ENCODE data around the gene NXPH4. TPM values are rescaled to one million over a fixed set of nuclear protein-coding genes. Genes with fewer than 3 reads are reported as not detected.
A peak's percentile ranks its signal among the peaks of the same experiment; 100 is the strongest.

Gene NXPH4
- total and polyA plus RNA-seq, 4 experiments from 2014 or later = not detected

DNA sequence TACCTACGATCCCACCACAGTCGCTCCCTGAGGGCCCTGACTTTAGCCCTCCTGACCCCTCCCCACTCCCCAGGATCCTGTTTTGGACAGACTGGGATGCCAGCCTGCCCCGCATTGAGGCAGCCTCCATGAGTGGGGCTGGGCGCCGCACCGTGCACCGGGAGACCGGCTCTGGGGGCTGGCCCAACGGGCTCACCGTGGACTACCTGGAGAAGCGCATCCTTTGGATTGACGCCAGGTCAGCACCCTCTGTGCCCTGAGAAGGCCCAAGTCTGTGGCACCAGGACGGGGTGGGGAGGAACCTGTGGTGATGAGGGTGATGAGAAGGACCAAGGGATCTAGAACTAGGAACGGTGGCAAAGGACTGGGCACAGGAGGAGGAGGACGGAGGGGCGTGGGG, 39.2 kb upstream of the NXPH4 start:
- H3K27me3 Mint-ChIP-seq = no peaks in the 10 kb centered on the region
- peak in 1 of 5 donors; percentile 30 for DNase-seq
- POLR2A ChIA-PET (ENCODE audit: partially characterized antibody) = no interaction called here
- Histone ChIP-seq H3K36me3 (ENCODE audit: insufficient read depth, low read length) (no peaks in the 10 kb centered on the region), H3K4me1 (ENCODE audit: insufficient read depth, low read length) (no peaks in the 10 kb centered on the region), H3K27ac (ENCODE audit: low read depth, low read length) (no peak overlapping the region), H3K9me3 (ENCODE audit: control insufficient read depth in 1 of 2, low read length in 2 of 2) (no peaks in the 10 kb centered on the region), H3K27me3 (ENCODE audit: insufficient read depth, low read length) (no peaks in the 10 kb centered on the region), H3K4me3 (ENCODE audit: low read length in 2 of 2) (no peak overlapping the region)
- CTCF ChIA-PET (ENCODE audit: partially characterized antibody) = interaction anchor here (0.7 to 8.3 kb wide), 2 partner anchors 53 to 630 kb away, joined by 3 to 131 read pairs; partner anchors contain the start of gene LRP1
- intact Hi-C loops (cut with micrococcal nuclease) = no loop called here
- H3K4me3 Mint-ChIP-seq = no peak overlapping the region
- no peak overlapping the region for H3K27ac Mint-ChIP-seq
- H3K4me1 Mint-ChIP-seq = peaks cover 0 to 5% (median 3%) of the 10 kb centered on the region in 4 donors
- H3K9me3 Mint-ChIP-seq = no peaks in the 10 kb centered on the region
- H3K36me3 Mint-ChIP-seq = no peaks in the 10 kb centered on the region

DNA sequence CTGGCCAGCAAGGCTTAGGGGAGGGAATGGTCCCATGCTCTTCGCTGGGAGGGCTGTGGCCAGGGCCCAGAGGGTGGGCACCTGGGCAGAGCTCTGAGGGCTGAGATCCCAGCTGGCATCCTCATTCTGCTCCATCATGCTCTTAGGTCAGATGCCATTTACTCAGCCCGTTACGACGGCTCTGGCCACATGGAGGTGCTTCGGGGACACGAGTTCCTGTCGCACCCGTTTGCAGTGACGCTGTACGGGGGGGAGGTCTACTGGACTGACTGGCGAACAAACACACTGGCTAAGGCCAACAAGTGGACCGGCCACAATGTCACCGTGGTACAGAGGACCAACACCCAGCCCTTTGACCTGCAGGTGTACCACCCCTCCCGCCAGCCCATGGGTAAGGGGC, 38.4 kb upstream of the NXPH4 start:
- Histone ChIP-seq H3K27ac (ENCODE audit: low read depth, low read length) (no peak overlapping the region), H3K36me3 (ENCODE audit: insufficient read depth, low read length) (no peaks in the 10 kb centered on the region), H3K4me1 (ENCODE audit: insufficient read depth, low read length) (no peaks in the 10 kb centered on the region), H3K4me3 (ENCODE audit: low read length in 2 of 2) (no peak overlapping the region), H3K27me3 (ENCODE audit: insufficient read depth, low read length) (no peaks in the 10 kb centered on the region), H3K9me3 (ENCODE audit: control insufficient read depth in 1 of 2, low read length in 2 of 2) (no peaks in the 10 kb centered on the region)
- Mint-ChIP-seq H3K27me3 (peaks cover 0 to 2% of the 10 kb centered on the region in 2 donors), H3K4me1 (peaks cover 2 to 12% (median 5%) of the 10 kb centered on the region in 4 donors), H3K36me3 (no peaks in the 10 kb centered on the region), H3K27ac (no peak overlapping the region), H3K9me3 (no peaks in the 10 kb centered on the region), H3K4me3 (no peak overlapping the region)
- ChIA-PET CTCF (ENCODE audit: partially characterized antibody) (interaction anchor here (11.8 kb wide), 1 partner anchor 53 kb away, joined by 207 read pairs; the partner anchor contains the start of gene LRP1), POLR2A (ENCODE audit: partially characterized antibody) (no interaction called here)
- DNase-seq = peak in 1 of 5 donors; percentile 16
- intact Hi-C loops (cut with micrococcal nuclease) = no loop called here

DNA sequence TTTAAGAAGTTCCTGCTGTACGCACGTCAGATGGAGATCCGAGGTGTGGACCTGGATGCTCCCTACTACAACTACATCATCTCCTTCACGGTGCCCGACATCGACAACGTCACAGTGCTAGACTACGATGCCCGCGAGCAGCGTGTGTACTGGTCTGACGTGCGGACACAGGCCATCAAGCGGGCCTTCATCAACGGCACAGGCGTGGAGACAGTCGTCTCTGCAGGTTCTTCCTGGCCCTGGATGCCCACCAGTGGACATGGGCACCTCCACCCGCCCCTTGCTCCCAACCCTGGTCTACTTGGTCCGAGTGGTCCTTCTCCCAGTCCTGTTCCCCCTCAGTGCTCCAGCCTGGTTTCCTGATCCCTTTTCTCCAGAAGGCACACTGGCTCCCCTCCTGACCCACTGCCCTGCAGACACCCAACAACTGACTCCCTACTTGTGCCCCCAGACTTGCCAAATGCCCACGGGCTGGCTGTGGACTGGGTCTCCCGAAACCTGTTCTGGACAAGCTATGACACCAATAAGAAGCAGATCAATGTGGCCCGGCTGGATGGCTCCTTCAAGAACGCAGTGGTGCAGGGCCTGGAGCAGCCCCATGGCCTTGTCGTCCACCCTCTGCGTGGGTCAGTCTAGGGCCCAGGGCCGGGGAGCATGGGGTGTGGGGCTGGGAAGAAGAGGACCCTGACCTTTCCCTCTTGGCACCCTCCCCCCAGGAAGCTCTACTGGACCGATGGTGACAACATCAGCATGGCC, 37.1 kb upstream of the NXPH4 start:
- DNase-seq = peak in 1 of 5 donors; percentile 23
- CTCF ChIA-PET (ENCODE audit: partially characterized antibody) = interaction anchor here (0.9 to 11.8 kb wide), 3 partner anchors 54 to 431 kb away, joined by 3 to 207 read pairs (median 3); partner anchors contain the start of gene LRP1
- Mint-ChIP-seq H3K4me3 (no peak overlapping the region), H3K4me1 (peaks cover 2 to 12% (median 5%) of the 10 kb centered on the region in 4 donors), H3K27me3 (peaks cover 0 to 2% of the 10 kb centered on the region in 2 donors), H3K9me3 (no peaks in the 10 kb centered on the region), H3K36me3 (no peaks in the 10 kb centered on the region), H3K27ac (no peak overlapping the region)
- no peaks in the 10 kb centered on the region for H3K9me3 ChIP-seq (ENCODE audit: control insufficient read depth in 1 of 2, low read length in 2 of 2)
- no peaks in the 10 kb centered on the region for H3K27me3 ChIP-seq (ENCODE audit: insufficient read depth, low read length)
- intact Hi-C loops (cut with micrococcal nuclease) = loop anchor here (5.0 kb wide), 1 partner anchor 172 kb away; the partner anchor contains the start of gene ZBTB39
- H3K4me3 ChIP-seq (ENCODE audit: low read length in 2 of 2) = no peak overlapping the region
- no peaks in the 10 kb centered on the region for H3K4me1 ChIP-seq (ENCODE audit: insufficient read depth, low read length)
- POLR2A ChIA-PET (ENCODE audit: partially characterized antibody) = no interaction called here
- H3K36me3 ChIP-seq (ENCODE audit: insufficient read depth, low read length) = no peaks in the 10 kb centered on the region
- no peak overlapping the region for H3K27ac ChIP-seq (ENCODE audit: low read depth, low read length)

DNA sequence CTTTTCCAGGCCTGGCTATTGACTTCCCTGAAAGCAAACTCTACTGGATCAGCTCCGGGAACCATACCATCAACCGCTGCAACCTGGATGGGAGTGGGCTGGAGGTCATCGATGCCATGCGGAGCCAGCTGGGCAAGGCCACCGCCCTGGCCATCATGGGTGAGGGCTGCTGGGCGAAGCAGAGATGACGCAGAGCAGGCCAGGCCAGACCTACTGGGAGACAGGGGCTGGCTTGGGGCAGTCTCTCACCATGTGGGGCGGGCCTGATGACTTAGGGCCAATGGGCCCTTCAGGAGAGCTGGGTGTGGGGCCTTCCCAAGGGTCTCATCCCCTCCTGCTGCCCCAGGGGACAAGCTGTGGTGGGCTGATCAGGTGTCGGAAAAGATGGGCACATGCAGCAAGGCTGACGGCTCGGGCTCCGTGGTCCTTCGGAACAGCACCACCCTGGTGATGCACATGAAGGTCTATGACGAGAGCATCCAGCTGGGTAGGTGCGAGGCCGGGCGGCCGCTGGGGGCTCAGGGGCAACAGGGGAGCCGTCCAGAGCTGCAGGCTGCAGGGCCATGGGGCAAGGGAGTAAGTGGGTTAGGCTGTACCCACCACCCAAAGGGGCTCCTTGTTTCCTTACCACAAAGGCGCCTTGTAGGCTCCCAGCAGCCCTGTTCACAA, 36.1 kb upstream of the NXPH4 start:
- H3K27me3 ChIP-seq (ENCODE audit: insufficient read depth, low read length) = no peaks in the 10 kb centered on the region
- intact Hi-C loops (cut with micrococcal nuclease) = loop anchor here (5.0 kb wide), 1 partner anchor 173 kb away; the partner anchor contains the start of gene ZBTB39
- no peak overlapping the region for H3K27ac ChIP-seq (ENCODE audit: low read depth, low read length)
- Mint-ChIP-seq H3K36me3 (no peaks in the 10 kb centered on the region), H3K27ac (no peak overlapping the region), H3K4me3 (no peak overlapping the region), H3K4me1 (peaks cover 2 to 12% (median 5%) of the 10 kb centered on the region in 4 donors), H3K27me3 (peaks cover 0 to 2% of the 10 kb centered on the region in 2 donors), H3K9me3 (no peaks in the 10 kb centered on the region)
- peak in 1 of 5 donors; percentile 22 for DNase-seq
- CTCF ChIA-PET (ENCODE audit: partially characterized antibody) = interaction anchor here (0.9 to 11.8 kb wide), 5 partner anchors 9 to 432 kb away, joined by 3 to 207 read pairs (median 5); partner anchors contain the start of gene LRP1
- H3K4me3 ChIP-seq (ENCODE audit: low read length in 2 of 2) = no peak overlapping the region
- H3K36me3 ChIP-seq (ENCODE audit: insufficient read depth, low read length) = no peaks in the 10 kb centered on the region
- H3K4me1 ChIP-seq (ENCODE audit: insufficient read depth, low read length) = no peaks in the 10 kb centered on the region
- H3K9me3 ChIP-seq (ENCODE audit: control insufficient read depth in 1 of 2, low read length in 2 of 2) = no peaks in the 10 kb centered on the region
- POLR2A ChIA-PET (ENCODE audit: partially characterized antibody) = no interaction called here

DNA sequence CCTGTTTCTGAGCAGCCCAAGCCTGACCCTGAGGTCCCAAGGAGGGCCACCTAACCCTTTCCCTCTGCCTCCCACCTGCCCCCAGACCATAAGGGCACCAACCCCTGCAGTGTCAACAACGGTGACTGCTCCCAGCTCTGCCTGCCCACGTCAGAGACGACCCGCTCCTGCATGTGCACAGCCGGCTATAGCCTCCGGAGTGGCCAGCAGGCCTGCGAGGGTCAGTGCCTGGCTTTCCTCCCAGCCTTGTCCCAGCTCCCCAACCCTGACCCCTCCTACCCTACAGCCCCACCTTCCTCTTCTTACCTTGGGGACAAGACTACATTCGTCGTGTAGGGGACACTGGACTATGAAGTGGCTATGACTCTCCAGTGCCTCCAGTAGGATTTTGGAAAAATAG, 35.5 kb upstream of the NXPH4 start:
- Histone ChIP-seq H3K27ac (ENCODE audit: low read depth, low read length) (no peak overlapping the region), H3K4me1 (ENCODE audit: insufficient read depth, low read length) (no peaks in the 10 kb centered on the region), H3K9me3 (ENCODE audit: control insufficient read depth in 1 of 2, low read length in 2 of 2) (no peaks in the 10 kb centered on the region), H3K27me3 (ENCODE audit: insufficient read depth, low read length) (no peaks in the 10 kb centered on the region), H3K36me3 (ENCODE audit: insufficient read depth, low read length) (no peaks in the 10 kb centered on the region), H3K4me3 (ENCODE audit: low read length in 2 of 2) (no peak overlapping the region)
- POLR2A ChIA-PET (ENCODE audit: partially characterized antibody) = no interaction called here
- peaks cover 0 to 2% of the 10 kb centered on the region in 2 donors for H3K27me3 Mint-ChIP-seq
- no peak overlapping the region for H3K27ac Mint-ChIP-seq
- intact Hi-C loops (cut with micrococcal nuclease) = loop anchor here (5.0 kb wide), 1 partner anchor 174 kb away; the partner anchor contains the start of gene ZBTB39
- CTCF ChIA-PET (ENCODE audit: partially characterized antibody) = interaction anchor here (1.0 to 11.8 kb wide), 7 partner anchors 9 to 112 kb away, joined by 3 to 207 read pairs (median 6); partner anchors contain the start of genes LRP1 and SHMT2
- no peak overlapping the region for H3K4me3 Mint-ChIP-seq
- peaks cover 2 to 10% (median 5%) of the 10 kb centered on the region in 4 donors for H3K4me1 Mint-ChIP-seq
- peak in 1 of 5 donors; percentile 2 for DNase-seq
- no peaks in the 10 kb centered on the region for H3K9me3 Mint-ChIP-seq
- no peaks in the 10 kb centered on the region for H3K36me3 Mint-ChIP-seq

DNA sequence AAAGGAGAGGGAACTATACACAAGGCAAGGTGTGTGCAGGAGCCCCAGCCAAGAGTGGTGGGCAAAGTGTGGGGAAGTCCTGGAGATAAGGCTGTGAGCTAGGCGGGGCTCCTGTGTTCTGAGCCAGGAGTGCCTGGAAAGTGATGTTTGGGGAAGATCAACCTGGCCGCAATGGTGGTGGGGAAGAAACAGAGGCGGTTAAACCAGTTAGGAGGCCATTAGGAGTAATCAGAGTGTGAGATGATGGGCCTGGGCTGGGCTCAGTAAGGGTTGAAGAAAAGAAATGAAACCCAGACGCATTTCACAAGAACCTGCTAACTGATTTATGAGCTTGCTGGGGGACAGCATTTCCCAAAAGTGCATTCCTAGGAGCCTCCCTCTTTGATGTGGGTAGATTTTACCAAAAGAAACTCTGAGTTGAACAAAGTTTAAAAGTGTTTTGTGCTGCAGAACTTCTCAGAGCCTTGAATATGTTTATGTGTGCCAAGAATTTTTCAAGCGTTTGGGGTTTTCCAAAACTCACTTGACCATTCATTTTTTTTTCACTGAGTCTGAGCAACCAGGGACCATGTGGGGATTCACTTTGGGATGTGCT, 34.9 kb upstream of the NXPH4 start:
- Mint-ChIP-seq H3K4me3 (no peak overlapping the region), H3K27ac (no peak overlapping the region), H3K9me3 (no peaks in the 10 kb centered on the region), H3K36me3 (no peaks in the 10 kb centered on the region), H3K4me1 (peaks cover 2 to 7% (median 5%) of the 10 kb centered on the region in 4 donors), H3K27me3 (peaks cover 0 to 2% of the 10 kb centered on the region in 2 donors)
- Histone ChIP-seq H3K27me3 (ENCODE audit: insufficient read depth, low read length) (no peaks in the 10 kb centered on the region), H3K9me3 (ENCODE audit: control insufficient read depth in 1 of 2, low read length in 2 of 2) (no peaks in the 10 kb centered on the region), H3K27ac (ENCODE audit: low read depth, low read length) (no peak overlapping the region), H3K4me3 (ENCODE audit: low read length in 2 of 2) (no peak overlapping the region), H3K36me3 (ENCODE audit: insufficient read depth, low read length) (no peaks in the 10 kb centered on the region), H3K4me1 (ENCODE audit: insufficient read depth, low read length) (no peaks in the 10 kb centered on the region)
- ChIA-PET CTCF (ENCODE audit: partially characterized antibody) (interaction anchor here (0.7 to 11.8 kb wide), 10 partner anchors 10 to 338 kb away, joined by 3 to 207 read pairs (median 6); partner anchors contain the start of genes LRP1 and SHMT2), POLR2A (ENCODE audit: partially characterized antibody) (interaction anchor here (0.6 to 2.2 kb wide), 2 partner anchors 57 to 67 kb away, joined by 3 to 11 read pairs; no protein-coding TSS in a partner anchor)
- intact Hi-C loops (cut with micrococcal nuclease) = loop anchor here (5.0 kb wide), 1 partner anchor 174 kb away; the partner anchor contains the start of gene ZBTB39
- DNase-seq = peak in 1 of 5 donors; percentile 5
